Sigmoid colon (tissue), 7 donors: ENCODE measurements around the gene OR1M1. TPM values are rescaled to one million over a fixed set of nuclear protein-coding genes. Genes with fewer than 3 reads are reported as not detected.

Experiments
- DNase-seq: peaks from one replicate; pipeline ENCODE4 v3.0.0-alpha.2; 2019
- H3K27ac ChIP-seq, 4 donors: fragments of 200-600 bp; sonication (generic); one replicate each; pipeline ENCODE4 v1.5.1; 2016 to 2019; ENCODE audit warnings: mild to moderate bottlenecking in 1 of 4
- H3K27me3 ChIP-seq, 3 donors: fragments of 200-600 bp; sonication (generic); one replicate each; pipeline ENCODE4 v1.5.1; 2019; ENCODE audit warnings: mild to moderate bottlenecking in 1 of 3
- H3K36me3 ChIP-seq, 4 donors: fragments of 200-600 bp; sonication (generic); one replicate each; pipeline ENCODE4 v1.5.1; 2016 to 2019
- H3K4me1 ChIP-seq, 4 donors: fragments of 200-600 bp; sonication (generic); one replicate each; pipeline ENCODE4 v1.5.1; 2017 to 2019
- H3K4me3 ChIP-seq, 4 donors: fragments of 200-600 bp; sonication (generic); one replicate each; pipeline ENCODE4 v1.5.1; 2017 to 2019; ENCODE audit warnings: mild to moderate bottlenecking in 2 of 4, moderate library complexity in 1 of 4
- H3K9me3 ChIP-seq, 4 donors: fragments of 200-600 bp in 3 of 4; sonication (generic) in 3 of 4; one replicate each; pipeline versions ENCODE4 v1.5.1 to v1.6.1; 2013 to 2019
- EP300 ChIP-seq, 4 donors: sonication (generic); formaldehyde crosslinking; IDR thresholded peaks; one replicate each; pipeline ENCODE4 v1.6.1; 2017; ENCODE audit warnings: antibody characterized with exemption in 4 of 4
- POLR2A ChIP-seq, 2 donors: fragments of 450-650 bp; IDR thresholded peaks; one replicate each; pipeline ENCODE4 v1.6.1; 2016; ENCODE audit warnings: antibody characterized with exemption in 2 of 2, mild to moderate bottlenecking in 2 of 2, moderate library complexity in 2 of 2
- POLR2AphosphoS5 ChIP-seq, 4 donors: sonication (generic); formaldehyde crosslinking; IDR thresholded peaks; one replicate each; pipeline ENCODE4 v1.6.1; 2017; ENCODE audit warnings: antibody characterized with exemption in 4 of 4
- WGBS, 2 donors: extraction: QIAGEN DNeasy Blood & Tissue Kit; methylation state at CpG; one replicate each; pipeline ENCODE4 v1.1.7; 2013; 5-methylcytosine and 5-hydroxymethylcytosine counted together
- intact Hi-C: fragments of 100-400 bp; cut with DNase I; formaldehyde crosslinking; loops from one replicate; pipeline ENCODE4 v1.15.1; 2023
- polyA plus RNA-seq, 3 donors: library from polyadenylated mRNA; stranded (reverse); fragments of 200-250 nt; gene quantifications; one replicate each; pipeline ENCODE4 v1.2.3, GENCODE V29; 2013
- total RNA-seq, 4 donors: library from RNA; depleted of rRNA; stranded (reverse); fragments of >200 nt; gene quantifications; one replicate each; pipeline ENCODE4 v1.1.0, GENCODE V29; 2016
- TF ChIP-seq, protein P1 (sequence below), 4 experiments: fragments of 450-650 bp in 3 of 4; fragments of 200-600 bp in 1 of 4; IDR thresholded peaks; one replicate each; pipeline ENCODE4 v1.5.1; 2016 to 2019; ENCODE audit warnings: antibody characterized with exemption in 4 of 4, mild to moderate bottlenecking in 3 of 4, moderate library complexity in 2 of 4
- donor health status: healthy with polysubstance abuse.
- donor health status: Bipolar disorder and iron deficiency.
- donor health status: healthy.

The OR1M1 gene
- total and polyA plus RNA-seq, 7 donors: not detected

DNA sequence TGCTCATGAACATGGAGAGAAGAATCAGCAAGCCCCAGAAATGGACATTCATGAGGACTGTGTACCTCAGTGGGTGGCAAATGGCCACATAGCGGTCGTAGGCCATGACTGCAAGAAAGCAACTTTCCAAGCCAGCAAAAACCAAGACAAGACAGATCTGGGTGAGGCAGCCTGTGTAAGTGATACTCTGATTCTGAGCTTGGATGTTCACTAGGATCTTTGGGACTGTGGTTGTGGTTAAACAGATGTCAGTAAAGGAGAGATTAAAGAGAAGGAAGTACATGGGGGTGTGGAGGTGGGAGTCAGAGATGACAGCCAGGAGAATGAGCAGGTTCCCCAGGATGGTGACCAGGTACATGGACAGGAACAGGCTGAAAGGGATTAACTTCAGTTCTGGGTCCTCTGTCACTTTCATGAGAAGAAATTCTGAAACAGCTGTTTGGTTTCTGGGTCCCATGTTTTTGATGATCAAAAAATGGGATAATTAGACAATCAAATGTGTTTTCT lies 28.5 kb downstream of the OR1M1 start, which contains the start of gene OR7G1:
Gene OR7G1, minus strand, starts transcription at position 457 of the 507 bp plus-strand sequence. Its CDS starts 0 bp downstream, at position 457.
- WGBS, 2 donors: 83 to 91% methylated on average over 2 of the region's 2 CpGs
- no peak for DNase-seq
- H3K27ac ChIP-seq: no peak within 1 kb of the TSS
- H3K4me3 ChIP-seq: no peak within 1 kb of the TSS
- H3K9me3 ChIP-seq: no peaks in the 10 kb centered on the region
- no peak for TF ChIP-seq POLR2A (IDR thresholded peaks at IDR 0.05)
- no peak for TF ChIP-seq POLR2AphosphoS5 (IDR thresholded peaks at IDR 0.05)
- TF ChIP-seq, protein P1, sequence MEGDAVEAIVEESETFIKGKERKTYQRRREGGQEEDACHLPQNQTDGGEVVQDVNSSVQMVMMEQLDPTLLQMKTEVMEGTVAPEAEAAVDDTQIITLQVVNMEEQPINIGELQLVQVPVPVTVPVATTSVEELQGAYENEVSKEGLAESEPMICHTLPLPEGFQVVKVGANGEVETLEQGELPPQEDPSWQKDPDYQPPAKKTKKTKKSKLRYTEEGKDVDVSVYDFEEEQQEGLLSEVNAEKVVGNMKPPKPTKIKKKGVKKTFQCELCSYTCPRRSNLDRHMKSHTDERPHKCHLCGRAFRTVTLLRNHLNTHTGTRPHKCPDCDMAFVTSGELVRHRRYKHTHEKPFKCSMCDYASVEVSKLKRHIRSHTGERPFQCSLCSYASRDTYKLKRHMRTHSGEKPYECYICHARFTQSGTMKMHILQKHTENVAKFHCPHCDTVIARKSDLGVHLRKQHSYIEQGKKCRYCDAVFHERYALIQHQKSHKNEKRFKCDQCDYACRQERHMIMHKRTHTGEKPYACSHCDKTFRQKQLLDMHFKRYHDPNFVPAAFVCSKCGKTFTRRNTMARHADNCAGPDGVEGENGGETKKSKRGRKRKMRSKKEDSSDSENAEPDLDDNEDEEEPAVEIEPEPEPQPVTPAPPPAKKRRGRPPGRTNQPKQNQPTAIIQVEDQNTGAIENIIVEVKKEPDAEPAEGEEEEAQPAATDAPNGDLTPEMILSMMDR (IDR thresholded peaks at IDR 0.05): no peak
- TF ChIP-seq EP300 (IDR thresholded peaks at IDR 0.05): no peak
- intact Hi-C loops: no loop called here
- no peaks in the 10 kb centered on the region for H3K36me3 ChIP-seq
- H3K27me3 ChIP-seq: peaks cover 0 to 12% (median 0%) of the 10 kb centered on the region in 3 donors
- no peaks in the 10 kb centered on the region for H3K4me1 ChIP-seq

DNA sequence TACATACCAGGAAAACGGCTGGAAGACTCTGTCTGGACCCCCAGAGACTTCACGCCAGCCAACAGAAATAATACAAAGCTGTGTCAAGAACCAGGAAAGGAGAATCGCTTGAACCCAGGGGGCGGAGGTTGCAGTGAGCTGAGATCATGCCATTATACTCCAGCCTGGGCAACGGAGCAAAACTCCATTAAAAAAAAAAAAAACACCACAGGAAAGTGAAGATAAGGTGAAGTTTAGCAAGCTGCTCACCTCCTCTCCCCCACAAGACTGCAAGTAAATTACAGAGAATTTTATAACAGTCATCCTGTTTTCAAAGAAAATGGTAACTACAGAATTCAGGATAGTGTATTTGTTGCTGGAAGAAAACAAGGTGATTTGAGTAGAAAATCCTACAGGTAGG lies 29.7 kb downstream of the OR1M1 start:
- no peak for TF ChIP-seq EP300 (IDR thresholded peaks at IDR 0.05)
- TF ChIP-seq, protein P1 (IDR thresholded peaks at IDR 0.05): no peak
- no peak for TF ChIP-seq POLR2AphosphoS5 (IDR thresholded peaks at IDR 0.05)
- TF ChIP-seq POLR2A (IDR thresholded peaks at IDR 0.05): no peak
- intact Hi-C loops: no loop called here

DNA sequence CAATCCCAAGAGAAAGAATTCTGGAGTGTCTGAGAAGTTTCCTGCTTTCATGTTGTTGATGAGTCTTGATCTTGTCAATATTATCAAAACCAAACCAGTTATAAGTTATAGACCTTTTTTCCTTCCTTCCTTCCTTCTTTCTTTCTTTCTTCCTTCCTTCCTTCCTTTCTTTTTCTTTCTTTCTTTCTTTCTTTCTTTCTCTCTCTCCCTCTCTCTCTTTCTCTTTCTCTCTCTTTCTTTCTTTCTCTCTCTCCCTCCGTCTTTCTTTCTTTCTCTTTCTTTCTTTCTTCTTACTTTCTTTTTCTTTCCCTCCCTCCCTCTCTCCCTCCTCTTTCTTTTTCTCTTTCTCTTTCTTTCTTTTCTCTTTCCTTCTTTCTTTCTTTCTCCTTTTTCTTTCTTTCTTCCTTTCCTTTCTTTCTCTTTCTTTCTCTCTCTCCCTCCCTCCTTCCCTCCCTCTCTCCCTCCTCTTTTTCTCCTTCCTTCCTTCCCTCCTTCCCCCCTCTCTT lies 40.1 kb downstream of the OR1M1 start, which contains the start of gene OR7G3:
Gene OR7G3, minus strand, starts transcription at position 51 of the 506 bp plus-strand sequence. Its CDS starts 0 bp downstream, at position 51.
- 76 to 81% methylated on average over 1 of the region's 1 CpG for WGBS, 2 donors
- Histone ChIP-seq H3K27me3 (peaks cover 0 to 22% (median 0%) of the 10 kb centered on the region in 3 donors), H3K9me3 (no peaks in the 10 kb centered on the region), H3K4me1 (no peaks in the 10 kb centered on the region), H3K36me3 (no peaks in the 10 kb centered on the region), H3K27ac (no peak within 1 kb of the TSS), H3K4me3 (no peak within 1 kb of the TSS)
- TF ChIP-seq, protein P1 (IDR thresholded peaks at IDR 0.05): no peak
- no peak for TF ChIP-seq POLR2AphosphoS5 (IDR thresholded peaks at IDR 0.05)
- no peak for TF ChIP-seq POLR2A (IDR thresholded peaks at IDR 0.05)
- intact Hi-C loops: no loop called here
- no peak for DNase-seq

More for the DNA sequence above, 29.7 kb downstream of the OR1M1 start:
- DNase-seq: no peak
- H3K27me3 ChIP-seq: peaks cover 0 to 12% (median 0%) of the 10 kb centered on the region in 3 donors
- H3K4me1 ChIP-seq: no peaks in the 10 kb centered on the region
- H3K9me3 ChIP-seq: no peaks in the 10 kb centered on the region
- WGBS, 2 donors: 56 to 62% methylated on average over 5 of the region's 5 CpGs
- no peak overlapping the region for H3K4me3 ChIP-seq
- no peaks in the 10 kb centered on the region for H3K36me3 ChIP-seq
- H3K27ac ChIP-seq: no peak overlapping the region

DNA sequence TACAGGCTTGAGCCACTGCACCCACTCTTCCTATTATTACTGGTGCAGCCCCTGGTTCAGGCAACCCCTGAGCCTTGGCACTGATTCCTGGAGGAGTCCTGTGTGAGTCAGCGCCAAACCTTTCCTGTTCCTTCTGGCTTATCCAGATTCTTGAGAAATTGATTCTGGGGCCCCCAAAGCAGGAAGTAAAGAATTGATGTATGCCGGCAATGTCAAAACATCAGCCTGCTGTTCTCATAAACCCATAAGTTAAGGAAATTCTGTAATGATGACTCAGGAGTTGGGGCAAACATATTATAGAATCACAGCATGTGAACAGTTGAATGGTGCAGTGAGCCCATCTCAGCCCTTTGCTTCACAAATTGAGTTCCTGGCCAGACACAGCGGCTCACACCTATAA lies 41.3 kb downstream of the OR1M1 start:
- no peak overlapping the region for H3K4me3 ChIP-seq
- no peak for DNase-seq
- TF ChIP-seq POLR2A (IDR thresholded peaks at IDR 0.05) (no peak), EP300 (IDR thresholded peaks at IDR 0.05) (no peak), POLR2AphosphoS5 (IDR thresholded peaks at IDR 0.05) (no peak)
- TF ChIP-seq, protein P1 (IDR thresholded peaks at IDR 0.05): no peak
- no peaks in the 10 kb centered on the region for H3K4me1 ChIP-seq
- H3K27ac ChIP-seq: no peak overlapping the region
- intact Hi-C loops: no loop called here
- H3K9me3 ChIP-seq: no peaks in the 10 kb centered on the region
- H3K36me3 ChIP-seq: no peaks in the 10 kb centered on the region
- 59 to 66% methylated on average over 3 of the region's 3 CpGs for WGBS, 2 donors
- peaks cover 0 to 22% (median 0%) of the 10 kb centered on the region in 3 donors for H3K27me3 ChIP-seq
